H9 (cell line): Measurements from ENCODE around the gene ATP6V1G2. TPM values are rescaled to one million over a fixed set of nuclear protein-coding genes. Genes with fewer than 3 reads are reported as not detected.

Experiments used
- DNase-seq: peaks from one replicate; pipeline ENCODE4 v3.0.0-alpha.2; 2017
- H2AFZ ChIP-seq: one replicate; pipeline ENCODE4 v1.6.1; 2013; ENCODE audit warnings: mild to moderate bottlenecking, low read length, control low read depth, moderate library complexity
- H2AK5ac ChIP-seq: 2 replicates; pipeline ENCODE4 v1.6.1; 2013; ENCODE audit warnings: low read length, control low read depth, mixed read lengths; ENCODE audit not compliant: insufficient read length
- H2BK120ac ChIP-seq: one replicate; pipeline ENCODE4 v1.6.1; 2013; ENCODE audit warnings: low read depth, mild to moderate bottlenecking, low read length, control low read depth, inconsistent platforms; ENCODE audit not compliant: poor library complexity, severe bottlenecking
- H2BK12ac ChIP-seq: 2 replicates; pipeline ENCODE4 v1.6.1; 2013; ENCODE audit warnings: low read length, control low read depth, mixed read lengths, low read depth; ENCODE audit not compliant: insufficient read length
- H2BK15ac ChIP-seq: 2 replicates; pipeline ENCODE4 v1.6.1; 2013; ENCODE audit warnings: low read depth, low read length, control low read depth
- H2BK20ac ChIP-seq: one replicate; pipeline ENCODE4 v1.6.1; 2013; ENCODE audit warnings: low read depth, mild to moderate bottlenecking, low read length, control low read depth, inconsistent platforms; ENCODE audit not compliant: poor library complexity, severe bottlenecking
- H2BK5ac ChIP-seq: 2 replicates; pipeline ENCODE4 v1.6.1; 2013; ENCODE audit warnings: low read length, control low read depth, mixed read lengths; ENCODE audit not compliant: insufficient read length
- H3K14ac ChIP-seq: 2 replicates; pipeline ENCODE4 v1.6.1; 2013; ENCODE audit warnings: low read length, control low read depth; ENCODE audit not compliant: insufficient read depth
- H3K18ac ChIP-seq: 2 replicates; pipeline ENCODE4 v1.6.1; 2013; ENCODE audit warnings: low read depth, mild to moderate bottlenecking, mixed read lengths, low read length, control low read depth; ENCODE audit not compliant: insufficient read length
- H3K23ac ChIP-seq: 2 replicates; pipeline ENCODE4 v1.6.1; 2013; ENCODE audit warnings: low read length, control low read depth, mixed read lengths, low read depth; ENCODE audit not compliant: insufficient read length
- H3K23me2 ChIP-seq: 2 replicates; pipeline ENCODE4 v1.6.1; 2013; ENCODE audit warnings: low read depth, mild to moderate bottlenecking, mixed read lengths, low read length, control low read depth; ENCODE audit not compliant: insufficient read length, poor library complexity, severe bottlenecking
- H3K27ac ChIP-seq: 2 replicates; pipeline ENCODE4 v1.5.1; 2013; ENCODE audit warnings: low read length, control low read depth, mixed read lengths, low read depth; ENCODE audit not compliant: insufficient read length
- H3K27me3 ChIP-seq: 2 replicates; pipeline ENCODE4 v1.6.1; 2013; ENCODE audit warnings: low read length, control low read depth, inconsistent platforms; ENCODE audit not compliant: insufficient read depth
- H3K4ac ChIP-seq: 2 replicates; pipeline ENCODE4 v1.6.1; 2013; ENCODE audit warnings: low read depth, mild to moderate bottlenecking, control low read depth, inconsistent platforms, low read length, moderate library complexity
- H3K4me1 ChIP-seq: 2 replicates; pipeline ENCODE4 v1.6.1; 2013; ENCODE audit warnings: low read length, control low read depth, inconsistent platforms; ENCODE audit not compliant: insufficient read depth
- H3K4me2 ChIP-seq: 2 replicates; pipeline ENCODE4 v1.6.1; 2013; ENCODE audit warnings: low read length, control low read depth, mixed read lengths; ENCODE audit not compliant: insufficient read length, insufficient read depth
- H3K56ac ChIP-seq: 2 replicates; pipeline ENCODE4 v1.6.1; 2013; ENCODE audit warnings: low read depth, mild to moderate bottlenecking, mixed read lengths, low read length, control low read depth; ENCODE audit not compliant: insufficient read length
- H3K79me1 ChIP-seq: 2 replicates; pipeline ENCODE4 v1.6.1; 2013; ENCODE audit warnings: low read depth, mild to moderate bottlenecking, moderate library complexity, low read length, control low read depth, inconsistent platforms; ENCODE audit not compliant: insufficient read depth, poor library complexity, severe bottlenecking
- H3K79me2 ChIP-seq: 2 replicates; pipeline ENCODE4 v1.6.1; 2013; ENCODE audit warnings: low read length, control low read depth, inconsistent platforms; ENCODE audit not compliant: insufficient read depth
- H3K9ac ChIP-seq: 2 replicates; pipeline ENCODE4 v1.6.1; 2013; ENCODE audit warnings: low read length, control low read depth, mixed read lengths; ENCODE audit not compliant: insufficient read length; ENCODE audit errors: extremely low read depth
- H3K9me3 ChIP-seq: one replicate; pipeline ENCODE4 v1.6.1; 2013; ENCODE audit warnings: low read depth, low read length, inconsistent platforms; ENCODE audit not compliant: control insufficient read depth
- H3T11ph ChIP-seq: one replicate; pipeline ENCODE4 v1.6.1; 2013; ENCODE audit warnings: mild to moderate bottlenecking, low read length, control low read depth, inconsistent platforms
- H4K20me1 ChIP-seq: one replicate; pipeline ENCODE4 v1.6.1; 2013; ENCODE audit not compliant: control insufficient read depth, insufficient read length, insufficient read depth
- H4K5ac ChIP-seq: 2 replicates; pipeline ENCODE4 v1.6.1; 2013; ENCODE audit warnings: low read depth, mild to moderate bottlenecking, mixed read lengths, low read length, control low read depth; ENCODE audit not compliant: insufficient read length
- H4K8ac ChIP-seq: replicated peaks from 2 replicates; pipeline ENCODE4 v1.6.1; 2013; ENCODE audit warnings: low read length, control low read depth, mixed read lengths, low read depth; ENCODE audit not compliant: insufficient read length
- H4K91ac ChIP-seq: 2 replicates; pipeline ENCODE4 v1.6.1; 2013; ENCODE audit warnings: low read depth, mild to moderate bottlenecking, moderate library complexity, mixed read lengths, low read length, control low read depth; ENCODE audit not compliant: insufficient read length
- H3K27ac Mint-ChIP-seq, 3 experiments: 2 replicates in 2 of 3; 3 replicates in 1 of 3; pipeline ENCODE4 v1.8.0; 2020 to 2021; ENCODE audit warnings: mixed read lengths in 3 of 3, mild to moderate bottlenecking in 1 of 3, moderate library complexity in 1 of 3
- H3K27me3 Mint-ChIP-seq: 2 replicates; pipeline ENCODE4 v1.8.0; 2021; ENCODE audit warnings: low read depth, mild to moderate bottlenecking, moderate library complexity, mixed read lengths
- H3K36me3 Mint-ChIP-seq, 3 experiments: 2 replicates in 2 of 3; 3 replicates in 1 of 3; pipeline ENCODE4 v1.8.0; 2020 to 2021; ENCODE audit warnings: low read depth in 3 of 3, mixed read lengths in 3 of 3; ENCODE audit not compliant: insufficient read depth in 1 of 3
- H3K4me1 Mint-ChIP-seq, 2 experiments: 2 replicates each; pipeline ENCODE4 v1.8.0; 2020; ENCODE audit warnings: mixed read lengths in 2 of 2
- H3K4me3 Mint-ChIP-seq, 2 experiments: 2 replicates in 1 of 2; 3 replicates in 1 of 2; pipeline ENCODE4 v1.8.0; 2020 to 2021; ENCODE audit warnings: mild to moderate bottlenecking in 2 of 2, mixed read lengths in 2 of 2, moderate library complexity in 1 of 2
- H3K9me3 Mint-ChIP-seq, 2 experiments: 2 replicates in 1 of 2; 3 replicates in 1 of 2; pipeline ENCODE4 v1.8.0; 2020; ENCODE audit warnings: mild to moderate bottlenecking in 2 of 2, mixed read lengths in 2 of 2, moderate library complexity in 1 of 2
- WGBS: extraction: QIAGEN DNeasy Blood & Tissue Kit; methylation state at CpG from one replicate; pipeline ENCODE4 v1.1.7; 2013; ENCODE audit warnings: missing lambda C conversion rate, low lambda C conversion rate, mixed read lengths; ENCODE audit not compliant: insufficient read length; ENCODE audit errors: extremely low coverage; 5-methylcytosine and 5-hydroxymethylcytosine counted together
- total RNA-seq: library from RNA; stranded (reverse); gene quantifications from 2 replicates; pipeline ENCODE4 v1.2.1, GENCODE V29; 2021
- TF ChIP-seq, protein P1 (sequence below): fragments of 200-600 bp; sonication (generic); conservative IDR thresholded peaks from 3 replicates; pipeline ENCODE4 v1.8.0; 2021; ENCODE audit warnings: antibody characterized with exemption, mild to moderate bottlenecking

ATP6V1G2 gene
- total RNA-seq, 1 experiment from 2014 or later: 3.8 TPM

DNA sequence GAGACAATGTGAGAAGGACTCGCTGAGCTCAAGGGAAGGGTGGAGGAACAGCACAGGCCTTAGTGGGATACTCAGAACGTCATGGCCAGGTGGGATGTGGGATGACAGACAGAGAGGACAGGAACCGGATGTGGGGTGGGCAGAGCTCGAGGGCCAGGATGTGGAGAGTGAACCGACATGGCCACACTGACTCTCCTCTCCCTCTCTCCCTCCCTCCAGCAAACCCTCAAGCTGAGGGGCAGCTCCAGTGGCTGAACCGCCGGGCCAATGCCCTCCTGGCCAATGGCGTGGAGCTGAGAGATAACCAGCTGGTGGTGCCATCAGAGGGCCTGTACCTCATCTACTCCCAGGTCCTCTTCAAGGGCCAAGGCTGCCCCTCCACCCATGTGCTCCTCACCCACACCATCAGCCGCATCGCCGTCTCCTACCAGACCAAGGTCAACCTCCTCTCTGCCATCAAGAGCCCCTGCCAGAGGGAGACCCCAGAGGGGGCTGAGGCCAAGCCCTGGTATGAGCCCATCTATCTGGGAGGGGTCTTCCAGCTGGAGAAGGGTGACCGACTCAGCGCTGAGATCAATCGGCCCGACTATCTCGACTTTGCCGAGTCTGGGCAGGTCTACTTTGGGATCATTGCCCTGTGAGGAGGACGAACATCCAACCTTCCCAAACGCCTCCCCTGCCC is 30.6 kb upstream of the ATP6V1G2 start:
- no peak overlapping the region for H3K56ac ChIP-seq
- H3K27me3 Mint-ChIP-seq: peaks cover 45% of the 10 kb centered on the region
- no peak overlapping the region for H3K27ac Mint-ChIP-seq
- peaks cover 2% of the 10 kb centered on the region; the same call in 1 of the 2 replicates for H3K4me1 ChIP-seq
- H4K8ac ChIP-seq: no peak overlapping the region
- H3K9me3 Mint-ChIP-seq: no peaks in the 10 kb centered on the region; a peak in 2 of 5 replicates
- H3K23ac ChIP-seq: no peak overlapping the region
- TF ChIP-seq, protein P1, sequence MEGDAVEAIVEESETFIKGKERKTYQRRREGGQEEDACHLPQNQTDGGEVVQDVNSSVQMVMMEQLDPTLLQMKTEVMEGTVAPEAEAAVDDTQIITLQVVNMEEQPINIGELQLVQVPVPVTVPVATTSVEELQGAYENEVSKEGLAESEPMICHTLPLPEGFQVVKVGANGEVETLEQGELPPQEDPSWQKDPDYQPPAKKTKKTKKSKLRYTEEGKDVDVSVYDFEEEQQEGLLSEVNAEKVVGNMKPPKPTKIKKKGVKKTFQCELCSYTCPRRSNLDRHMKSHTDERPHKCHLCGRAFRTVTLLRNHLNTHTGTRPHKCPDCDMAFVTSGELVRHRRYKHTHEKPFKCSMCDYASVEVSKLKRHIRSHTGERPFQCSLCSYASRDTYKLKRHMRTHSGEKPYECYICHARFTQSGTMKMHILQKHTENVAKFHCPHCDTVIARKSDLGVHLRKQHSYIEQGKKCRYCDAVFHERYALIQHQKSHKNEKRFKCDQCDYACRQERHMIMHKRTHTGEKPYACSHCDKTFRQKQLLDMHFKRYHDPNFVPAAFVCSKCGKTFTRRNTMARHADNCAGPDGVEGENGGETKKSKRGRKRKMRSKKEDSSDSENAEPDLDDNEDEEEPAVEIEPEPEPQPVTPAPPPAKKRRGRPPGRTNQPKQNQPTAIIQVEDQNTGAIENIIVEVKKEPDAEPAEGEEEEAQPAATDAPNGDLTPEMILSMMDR: no peak
- no peak overlapping the region for H3K18ac ChIP-seq
- WGBS: no CpG with 5 or more reads among the region's 19 CpGs
- no peak overlapping the region for H3K4ac ChIP-seq
- H3K27me3 ChIP-seq: no peaks in the 10 kb centered on the region
- no peak overlapping the region for H3K4me2 ChIP-seq
- H3K79me1 ChIP-seq: no peaks in the 10 kb centered on the region
- no peak overlapping the region for H2AFZ ChIP-seq
- no peak overlapping the region for H4K91ac ChIP-seq
- no peak overlapping the region for H3K9ac ChIP-seq
- peaks cover 11% of the 10 kb centered on the region for H3K23me2 ChIP-seq
- H3K4me1 Mint-ChIP-seq: peaks cover 34 to 38% of the 10 kb centered on the region in 2 experiments
- H3K9me3 ChIP-seq: no peaks in the 10 kb centered on the region
- no peak overlapping the region for H2BK12ac ChIP-seq
- H2AK5ac ChIP-seq: no peak overlapping the region
- no peak overlapping the region for H2BK20ac ChIP-seq
- H3K4me3 Mint-ChIP-seq: no peak overlapping the region
- H2BK15ac ChIP-seq: no peak overlapping the region
- DNase-seq: no peak
- no peak overlapping the region for H3K14ac ChIP-seq
- H2BK120ac ChIP-seq: no peak overlapping the region
- H2BK5ac ChIP-seq: no peak overlapping the region
- no peaks in the 10 kb centered on the region for H3K36me3 Mint-ChIP-seq
- no peak overlapping the region for H4K5ac ChIP-seq
- no peak overlapping the region for H3T11ph ChIP-seq
- no peaks in the 10 kb centered on the region for H4K20me1 ChIP-seq
- no peaks in the 10 kb centered on the region for H3K79me2 ChIP-seq
- H3K27ac ChIP-seq: no peak overlapping the region
